NCI-H510A (cell line): Measurements from ENCODE around the gene C18orf63.

ENCODE experiments used
- DNase-seq: peaks from one replicate; lab custom pipeline; 2025; lab: John Stamatoyannopoulos, UW

Gene C18orf63

GRCh38 chr18:74328206-74328605, 12.6 kb downstream of the C18orf63 start:
- DNase-seq: no peak

- no peak for DNase-seq
These were observed 14.1 kb downstream of the C18orf63 start for GRCh38 chr18:74329688-74330205.

- no peak for DNase-seq
These were observed 15.8 kb downstream of the C18orf63 start for GRCh38 chr18:74331404-74331803.

- DNase-seq: no peak
These were observed 17.5 kb downstream of the C18orf63 start for GRCh38 chr18:74333091-74333490.

- no peak for DNase-seq
These were observed 18.7 kb downstream of the C18orf63 start for GRCh38 chr18:74334242-74334893.

- no peak for DNase-seq
These were observed 21.0 kb downstream of the C18orf63 start for GRCh38 chr18:74336656-74337055.

- DNase-seq: no peak
These were observed 21.7 kb downstream of the C18orf63 start for GRCh38 chr18:74337155-74337911.

- no peak for DNase-seq
These were observed 22.3 kb downstream of the C18orf63 start for GRCh38 chr18:74337912-74338309.

- DNase-seq: peak; percentile 10
These were observed 26.9 kb downstream of the C18orf63 start for GRCh38 chr18:74342416-74343043.

GRCh38 chr18:74346206-74346605, 30.6 kb downstream of the C18orf63 start:
- no peak for DNase-seq

GRCh38 chr18:74348581-74348980, 32.9 kb downstream of the C18orf63 start:
- DNase-seq: no peak

GRCh38 chr18:74351354-74351753, 35.7 kb downstream of the C18orf63 start:
- no peak for DNase-seq

GRCh38 chr18:74353169-74353775, 37.6 kb downstream of the C18orf63 start:
- DNase-seq: peak; percentile 22

- no peak for DNase-seq
These were observed 41.3 kb downstream of the C18orf63 start for GRCh38 chr18:74356959-74357358.

GRCh38 chr18:74360852-74361655, 45.4 kb downstream of the C18orf63 start:
- no peak for DNase-seq

- no peak for DNase-seq
These were observed 52.3 kb downstream of the C18orf63 start for GRCh38 chr18:74367905-74368304.

GRCh38 chr18:74368901-74369705, 53.5 kb downstream of the C18orf63 start:
- DNase-seq: no peak

GRCh38 chr18:74370115-74370514, 54.5 kb downstream of the C18orf63 start:
- DNase-seq: no peak

GRCh38 chr18:74373428-74373827, 57.8 kb downstream of the C18orf63 start:
- DNase-seq: no peak

- no peak for DNase-seq
These were observed 60.4 kb downstream of the C18orf63 start for GRCh38 chr18:74375999-74376398.

GRCh38 chr18:74376523-74376922, 60.9 kb downstream of the C18orf63 start:
- DNase-seq: no peak
